IPS DF 4.7 (cell line): ENCODE measurements around the gene RPTOR.
"Not testable (repeated sequence)": the region's sequence is repeated elsewhere in the genome, so short reads cannot be mapped to it uniquely, and the experiment has no call there.

Experiments used
- DNase-seq: peaks from one replicate; pipeline ENCODE4 v3.0.0-alpha.2; 2013; ENCODE audit warnings: low spot score; ENCODE audit errors: extremely low read depth

RPTOR gene

GRCh38 chr17:80740141-80740540, 195.5 kb downstream of the RPTOR start:
- no peak for DNase-seq

GRCh38 chr17:80742091-80742490, 197.5 kb downstream of the RPTOR start:
- DNase-seq = no peak

DNA sequence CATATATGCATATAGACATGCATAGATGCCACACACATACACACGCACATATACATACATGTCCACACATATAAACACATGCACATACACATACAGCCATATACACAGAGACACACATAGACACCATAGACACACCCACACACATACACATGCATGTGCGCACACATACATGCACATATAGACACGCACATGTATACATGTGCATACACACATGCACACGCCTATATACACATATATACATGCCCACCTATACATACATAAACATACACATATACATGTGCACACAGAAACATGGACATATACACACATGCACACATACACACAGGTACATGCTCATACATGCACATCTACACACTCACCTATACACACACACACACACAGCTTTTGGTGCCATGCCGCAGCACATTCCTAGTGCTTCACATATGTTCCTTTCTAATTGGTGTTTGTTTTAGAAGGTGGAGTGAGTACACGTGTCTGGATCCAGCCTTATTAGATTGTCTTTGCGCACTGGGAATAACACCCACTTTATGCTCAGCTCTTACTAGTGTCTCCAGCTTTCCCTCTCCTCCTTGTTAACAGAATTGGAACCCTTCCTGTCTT, 198.0 kb downstream of the RPTOR start:
- DNase-seq = no peak

GRCh38 chr17:80743181-80743771, 198.6 kb downstream of the RPTOR start:
- no peak for DNase-seq

DNA sequence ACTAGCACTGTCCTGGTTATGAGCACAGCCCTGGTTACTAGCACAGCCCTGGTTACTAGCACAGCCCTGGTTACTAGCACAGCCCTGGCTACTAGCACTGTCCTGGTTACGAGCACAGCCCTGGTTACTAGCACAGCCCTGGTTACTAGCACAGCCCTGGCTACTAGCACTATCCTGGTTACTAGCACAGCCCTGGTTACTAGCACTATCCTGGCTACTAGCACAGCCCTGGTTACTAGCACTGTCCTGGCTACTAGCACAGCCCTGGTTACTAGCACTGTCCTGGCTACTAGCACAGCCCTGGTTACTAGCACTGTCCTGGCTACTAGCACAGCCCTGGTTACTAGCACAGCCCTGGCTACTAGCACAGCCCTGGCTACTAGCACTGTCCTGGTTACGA, 199.3 kb downstream of the RPTOR start:
- DNase-seq = not testable (repeated sequence)

DNA sequence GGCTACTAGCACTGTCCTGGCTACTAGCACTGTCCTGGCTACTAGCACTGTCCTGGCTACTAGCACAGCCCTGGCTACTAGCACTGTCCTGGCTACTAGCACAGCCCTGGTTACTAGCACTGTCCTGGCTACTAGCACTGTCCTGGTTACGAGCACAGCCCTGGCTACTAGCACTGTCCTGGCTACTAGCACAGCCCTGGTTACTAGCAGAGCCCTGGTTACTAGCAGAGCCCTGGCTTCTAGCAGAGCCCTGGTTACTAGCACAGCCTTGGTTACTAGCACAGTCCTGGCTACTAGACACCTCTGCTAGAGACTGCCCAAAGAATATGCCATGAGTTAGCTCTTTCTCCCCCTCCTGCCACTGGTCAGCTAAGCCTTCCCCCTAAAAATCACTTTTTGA, 200.1 kb downstream of the RPTOR start:
- DNase-seq = not testable (repeated sequence)

DNA sequence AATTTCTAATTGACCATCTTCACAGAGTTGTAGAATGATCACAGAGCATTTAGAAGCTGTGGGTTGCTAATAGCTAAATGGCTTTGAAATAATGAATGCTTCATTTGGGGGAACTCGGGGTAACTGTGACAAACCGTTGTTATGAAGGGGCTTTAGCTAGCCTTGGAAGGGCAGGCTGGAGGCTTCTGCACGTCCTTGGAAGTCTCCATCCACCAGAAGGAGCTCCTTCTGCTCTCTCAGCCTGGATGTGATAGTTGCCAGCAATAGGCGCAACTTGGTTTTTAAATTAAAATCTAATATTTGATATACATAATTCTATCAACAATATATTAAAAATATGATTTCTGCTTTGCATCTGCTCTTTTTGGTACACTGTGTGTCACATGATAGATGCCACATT, 200.5 kb downstream of the RPTOR start:
- DNase-seq = no peak

DNA sequence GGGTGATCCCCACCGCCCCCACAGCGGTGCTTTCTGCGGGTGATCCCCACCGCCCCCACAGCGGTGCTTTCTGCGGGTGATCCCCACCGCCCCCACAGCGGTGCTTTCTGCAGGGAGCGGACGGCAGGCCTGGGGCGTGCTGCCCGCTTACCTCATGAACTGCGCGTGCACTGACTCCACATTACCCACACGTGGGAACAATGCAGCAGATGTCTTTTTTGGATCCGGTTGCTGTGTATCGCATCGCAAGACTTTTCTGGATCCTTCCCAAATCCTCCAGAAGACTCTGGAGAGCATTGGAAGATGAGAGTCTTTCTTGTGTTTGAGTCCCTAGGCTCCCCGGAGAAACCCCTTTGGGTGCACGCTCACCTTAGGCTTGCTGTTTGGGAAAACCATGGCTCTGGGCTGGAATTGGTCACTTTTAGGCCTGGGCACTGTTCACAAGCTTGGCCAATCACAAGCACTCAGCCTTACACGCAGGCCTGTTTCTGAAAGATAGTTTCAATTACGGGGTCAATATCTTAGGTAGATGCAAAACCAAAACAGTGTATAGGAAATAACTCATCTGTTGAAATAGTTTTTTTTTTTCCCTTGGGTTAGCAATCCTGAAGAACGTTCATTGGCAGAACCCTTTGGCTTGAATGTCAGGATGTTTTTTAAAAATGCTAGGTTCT, 201.8 kb downstream of the RPTOR start:
- no peak for DNase-seq

DNA sequence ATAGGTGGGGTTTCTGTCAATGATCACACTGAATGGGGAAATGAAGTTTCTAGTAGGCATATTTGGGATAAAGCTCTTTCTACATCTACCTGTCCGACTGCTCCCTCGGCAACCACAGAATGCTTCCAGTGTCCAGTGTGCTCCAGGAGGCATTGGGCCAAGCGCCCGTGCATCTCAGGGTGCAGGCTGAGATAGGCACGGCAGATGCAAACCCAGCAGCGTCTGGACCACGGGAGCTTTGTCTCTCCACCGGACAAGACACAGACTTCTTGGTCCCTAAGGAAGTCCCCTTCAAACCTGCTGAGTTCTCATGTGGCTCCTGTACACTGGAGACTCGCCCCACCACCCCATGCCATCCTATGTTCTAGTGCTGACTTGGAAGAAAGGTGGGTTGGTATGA, 202.8 kb downstream of the RPTOR start:
- DNase-seq = no peak

DNA sequence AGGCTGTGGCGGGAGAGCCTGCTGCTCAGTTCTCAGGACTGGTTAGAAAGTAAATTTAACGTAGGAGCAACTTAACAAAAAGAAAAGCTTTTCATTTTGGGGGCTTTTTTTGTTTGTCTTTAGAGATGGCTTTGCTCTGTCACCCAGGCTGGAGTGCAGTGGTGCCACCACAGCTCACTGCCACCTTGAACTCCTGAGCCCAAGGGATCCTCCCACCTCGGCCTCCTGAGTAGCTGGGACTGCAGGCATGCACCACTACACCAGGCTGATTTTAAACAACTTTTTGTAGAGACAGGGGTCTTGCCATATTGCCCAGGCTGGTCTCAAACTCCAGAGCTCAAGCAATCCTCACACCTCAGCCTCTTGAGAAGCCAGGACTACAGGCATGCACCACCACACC, 205.0 kb downstream of the RPTOR start:
- DNase-seq = no peak

GRCh38 chr17:80750263-80750662, 205.6 kb downstream of the RPTOR start:
- no peak for DNase-seq

- DNase-seq = no peak
Measured at GRCh38 chr17:80751070-80751945, 206.7 kb downstream of the RPTOR start.

- no peak for DNase-seq
Measured at GRCh38 chr17:80751946-80752581, 207.4 kb downstream of the RPTOR start.

DNA sequence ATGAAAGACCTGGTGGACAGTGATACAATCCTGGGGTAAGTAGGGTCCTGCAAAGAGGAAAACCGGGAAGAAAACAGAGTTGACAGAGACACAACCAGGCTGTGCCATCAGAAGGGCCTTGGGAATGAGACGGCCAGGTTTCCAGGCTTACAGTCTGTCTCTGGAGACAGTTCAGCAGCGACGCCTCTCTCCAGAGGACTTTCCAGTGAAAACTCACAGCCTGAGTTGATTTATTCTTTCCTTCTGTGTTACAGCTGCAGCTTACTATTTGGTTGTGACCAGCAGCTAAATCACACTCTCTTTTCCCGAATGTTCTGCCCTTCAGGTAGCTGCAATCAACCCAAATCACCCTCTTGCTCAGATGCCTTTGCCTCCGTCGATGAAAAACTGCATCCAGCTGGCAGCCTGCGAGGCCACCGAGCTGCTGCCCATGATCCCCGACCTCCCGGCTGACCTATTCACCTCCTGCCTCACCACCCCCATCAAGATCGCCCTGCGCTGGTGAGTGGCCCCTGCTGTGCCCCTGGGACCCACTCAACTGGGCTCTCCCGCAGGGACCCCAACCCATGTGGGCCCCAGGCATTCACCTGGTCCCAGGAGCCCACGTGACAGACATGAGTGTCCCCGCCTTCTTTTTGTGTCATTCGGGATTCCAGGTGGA, 209.2 kb downstream of the RPTOR start:
- no peak for DNase-seq

DNA sequence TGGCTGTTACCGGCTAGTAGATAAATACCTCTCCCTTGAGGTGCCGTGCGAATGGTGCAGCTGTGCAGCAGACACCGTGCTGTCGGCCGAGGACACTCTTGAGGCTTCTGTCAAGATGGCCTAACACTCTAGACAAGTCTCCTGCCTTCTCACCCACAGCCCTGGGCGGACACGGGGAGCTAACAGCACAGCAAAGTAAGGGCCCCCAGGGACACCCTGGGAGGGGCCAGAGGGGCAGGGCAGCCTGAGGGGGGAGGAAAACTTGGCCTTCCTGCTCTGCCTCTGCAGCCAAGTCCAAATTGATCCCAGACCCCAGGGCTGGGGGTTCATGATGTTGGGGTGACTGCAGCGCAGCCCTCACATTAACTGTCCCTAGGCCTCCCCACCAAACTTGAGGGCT, 210.2 kb downstream of the RPTOR start:
- no peak for DNase-seq

DNA sequence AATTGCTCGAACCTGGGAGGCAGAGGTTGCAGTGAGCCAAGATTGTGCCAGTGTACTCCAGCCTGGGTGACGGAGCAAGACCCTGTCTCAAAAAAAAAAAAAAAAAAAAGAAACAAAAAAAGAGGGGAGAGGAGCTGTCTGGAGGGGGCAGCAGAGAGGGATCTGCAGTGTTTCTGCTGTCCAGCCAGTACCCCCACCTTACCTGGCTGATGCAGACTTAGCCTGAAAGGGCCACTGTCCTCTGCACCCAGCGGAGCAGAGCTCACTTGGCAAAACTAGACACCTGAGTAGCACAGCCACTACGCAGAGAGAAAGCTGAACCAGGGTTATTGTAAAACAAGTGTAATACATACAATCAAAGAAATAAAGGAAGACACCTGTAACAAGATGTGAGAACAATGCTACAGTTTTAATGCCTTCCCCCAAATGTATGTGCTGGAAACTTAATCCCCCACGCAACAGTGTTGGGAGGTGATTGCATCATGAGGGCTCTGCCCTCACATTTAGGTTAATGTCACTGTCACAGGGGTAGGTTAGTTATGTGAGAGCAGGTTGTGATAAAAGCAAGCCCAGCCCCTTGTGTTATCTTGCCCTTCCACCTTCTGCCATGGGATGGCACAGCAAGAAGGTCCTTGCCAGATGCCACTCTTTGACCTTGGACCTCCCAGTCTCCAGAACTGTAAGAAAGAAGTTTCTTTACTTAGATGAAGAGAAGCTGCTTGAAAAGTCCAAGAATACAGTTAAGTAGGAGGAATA, 211.2 kb downstream of the RPTOR start:
- no peak for DNase-seq

- no peak for DNase-seq
Measured at GRCh38 chr17:80758481-80759376, 214.1 kb downstream of the RPTOR start.

DNA sequence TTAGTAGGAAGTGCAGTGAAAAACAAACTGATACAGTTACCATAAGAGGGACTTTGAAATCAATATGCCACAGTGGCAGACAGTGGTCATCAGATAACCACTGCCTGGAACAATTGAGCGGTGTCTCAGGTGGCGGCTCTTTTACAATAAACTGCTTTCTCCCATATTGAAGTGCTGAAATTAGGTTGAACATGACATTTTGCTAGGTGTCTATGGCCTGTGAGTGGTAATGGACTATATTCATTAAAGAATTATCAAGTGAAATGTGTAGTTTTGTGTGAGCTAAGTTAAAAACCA, 214.7 kb downstream of the RPTOR start:
- DNase-seq = no peak

- no peak for DNase-seq
Measured at GRCh38 chr17:80760511-80760911, 215.9 kb downstream of the RPTOR start.
